HepG2 (cell line): ENCODE data around the gene RNF25. TPM values are rescaled to one million over a fixed set of nuclear protein-coding genes. Genes with fewer than 3 reads are reported as not detected.

Experiments used
- ATM ChIP-seq: fragments of 450-650 bp; IDR thresholded peaks from 2 replicates; pipeline ENCODE4 v1.7.1; 2017; ENCODE audit warnings: mild to moderate bottlenecking, borderline replicate concordance
- HDAC1 ChIP-seq: sonication (generic); formaldehyde crosslinking; IDR thresholded peaks from 2 replicates; pipeline ENCODE4 v1.5.1; 2020; ENCODE audit warnings: mild to moderate bottlenecking, missing genetic modification reagents
- HMG20A ChIP-seq: IDR thresholded peaks from 2 replicates; pipeline ENCODE4 v1.6.1; 2016; ENCODE audit warnings: borderline replicate concordance
- IKZF4 ChIP-seq: sonication (generic); formaldehyde crosslinking; IDR thresholded peaks from 2 replicates; pipeline ENCODE4 v1.5.1; 2020; ENCODE audit warnings: borderline replicate concordance, mild to moderate bottlenecking, low read depth, missing genetic modification reagents; ENCODE audit errors: not compliant biosample characterization
- KLF12 ChIP-seq: sonication (generic); formaldehyde crosslinking; IDR thresholded peaks from 2 replicates; pipeline ENCODE4 v1.4.0; 2020; ENCODE audit warnings: missing genetic modification reagents, borderline replicate concordance
- KLF9 ChIP-seq: IDR thresholded peaks from 2 replicates; pipeline ENCODE4 v1.6.1; 2016; ENCODE audit warnings: low read depth
- MIER2 ChIP-seq: IDR thresholded peaks from 2 replicates; pipeline ENCODE4 v1.6.1; 2016; ENCODE audit warnings: missing biosample characterization, missing genetic modification reagents
- MXD4 ChIP-seq: IDR thresholded peaks from 2 replicates; pipeline ENCODE4 v1.6.1; 2016; ENCODE audit warnings: mild to moderate bottlenecking, missing biosample characterization, missing genetic modification reagents
- NFIB ChIP-seq: sonication (generic); formaldehyde crosslinking; IDR thresholded peaks from 2 replicates; pipeline ENCODE4 v1.9.0; 2021; ENCODE audit warnings: missing genetic modification reagents, mild to moderate bottlenecking, borderline replicate concordance
- NR0B2 ChIP-seq: sonication (generic); formaldehyde crosslinking; IDR thresholded peaks from 2 replicates; pipeline ENCODE4 v1.4.0; 2020; ENCODE audit warnings: mild to moderate bottlenecking, missing genetic modification reagents
- NR2C2 ChIP-seq: sonication (generic); formaldehyde crosslinking; IDR thresholded peaks from 2 replicates; pipeline ENCODE4 v1.4.0; 2020; ENCODE audit warnings: missing genetic modification reagents, mild to moderate bottlenecking, moderate library complexity, borderline replicate concordance
- SMARCC2 ChIP-seq: fragments of 450-650 bp; IDR thresholded peaks from 2 replicates; pipeline ENCODE4 v1.6.1; 2017; ENCODE audit warnings: antibody characterized with exemption, mild to moderate bottlenecking
- TFDP1 ChIP-seq: IDR thresholded peaks from 2 replicates; pipeline ENCODE4 v1.6.1; 2016; ENCODE audit warnings: missing compliant biosample characterization, missing genetic modification reagents, borderline replicate concordance
- U2AF1 ChIP-seq: fragments of 200-400 bp; formaldehyde crosslinking; optimal IDR thresholded peaks from 2 replicates; pipeline ENCODE3; 2017; ENCODE audit warnings: mild to moderate bottlenecking, low read depth, low read length
- ZBTB38 ChIP-seq: sonication (generic); formaldehyde crosslinking; IDR thresholded peaks from 2 replicates; pipeline ENCODE4 v1.5.1; 2020; ENCODE audit warnings: mild to moderate bottlenecking, missing genetic modification reagents
- ZFY ChIP-seq: sonication (generic); formaldehyde crosslinking; IDR thresholded peaks from 2 replicates; pipeline ENCODE4 v1.4.0; 2020; ENCODE audit warnings: missing genetic modification reagents
- ZKSCAN8 ChIP-seq: IDR thresholded peaks from 2 replicates; pipeline ENCODE4 v1.6.1; 2016; ENCODE audit warnings: borderline replicate concordance, missing genetic modification reagents, missing compliant biosample characterization
- ZNF441 ChIP-seq: sonication (generic); formaldehyde crosslinking; IDR thresholded peaks from 2 replicates; pipeline ENCODE4 v1.7.0; 2021; ENCODE audit warnings: missing genetic modification reagents, borderline replicate concordance
- ZNF550 ChIP-seq: sonication (generic); formaldehyde crosslinking; IDR thresholded peaks from 2 replicates; pipeline ENCODE4 v1.4.0; 2020; ENCODE audit warnings: mild to moderate bottlenecking, missing genetic modification reagents, borderline replicate concordance
- ZNF589 ChIP-seq: sonication (generic); formaldehyde crosslinking; conservative IDR thresholded peaks from 2 replicates; pipeline ENCODE4 v1.8.0; 2022; ENCODE audit warnings: mild to moderate bottlenecking, moderate library complexity, missing genetic modification reagents
- ZNF737 ChIP-seq: sonication (generic); formaldehyde crosslinking; IDR thresholded peaks from 2 replicates; pipeline ENCODE4 v1.5.0; 2020; ENCODE audit warnings: missing genetic modification reagents, mild to moderate bottlenecking, borderline replicate concordance
- ZSCAN22 ChIP-seq: sonication (generic); formaldehyde crosslinking; IDR thresholded peaks from 2 replicates; pipeline ENCODE4 v1.4.0; 2020; ENCODE audit warnings: mild to moderate bottlenecking, missing genetic modification reagents
- polyA plus RNA-seq, 8 experiments: library from polyadenylated mRNA; depleted of rRNA in 3 of 8; stranded (reverse) in 7 of 8; unstranded in 1 of 8; fragments of >200 nt; fragmentation: Illumina TruSeq in 4 of 8; extraction: Trizol in 4 of 8; gene quantifications; 2 replicates each; pipeline versions ENCODE4 v1.2.1 to v1.2.3, GENCODE V29; 2011 to 2016; ENCODE audit warnings: low read depth in 4 of 8, missing spikeins in 1 of 8, mixed read lengths in 1 of 8; ENCODE audit not compliant: insufficient read depth in 1 of 8
- total RNA-seq, 5 experiments: library from RNA; depleted of rRNA; stranded (reverse); fragments of >200 nt; fragmentation: Illumina TruSeq; extraction: Trizol; gene quantifications; 2 replicates each; pipeline ENCODE4 v1.2.3, GENCODE V29; 2016; ENCODE audit warnings: low read depth in 1 of 5
- TF ChIP-seq, protein P1 (sequence below): sonication (generic); formaldehyde crosslinking; IDR thresholded peaks from 2 replicates; pipeline ENCODE4 v1.9.0; 2021; ENCODE audit warnings: missing genetic modification reagents, borderline replicate concordance
- TF ChIP-seq, protein P2 (sequence below): sonication (generic); formaldehyde crosslinking; IDR thresholded peaks from 2 replicates; pipeline ENCODE4 v1.9.0; 2021; ENCODE audit warnings: missing genetic modification reagents, borderline replicate concordance

The RNF25 gene
- total and polyA plus RNA-seq, 2 of the 13 experiments (the other 11 are each of a cell fraction or from before 2014, with no cell fraction given) = 37.0 to 87.6 TPM

DNA sequence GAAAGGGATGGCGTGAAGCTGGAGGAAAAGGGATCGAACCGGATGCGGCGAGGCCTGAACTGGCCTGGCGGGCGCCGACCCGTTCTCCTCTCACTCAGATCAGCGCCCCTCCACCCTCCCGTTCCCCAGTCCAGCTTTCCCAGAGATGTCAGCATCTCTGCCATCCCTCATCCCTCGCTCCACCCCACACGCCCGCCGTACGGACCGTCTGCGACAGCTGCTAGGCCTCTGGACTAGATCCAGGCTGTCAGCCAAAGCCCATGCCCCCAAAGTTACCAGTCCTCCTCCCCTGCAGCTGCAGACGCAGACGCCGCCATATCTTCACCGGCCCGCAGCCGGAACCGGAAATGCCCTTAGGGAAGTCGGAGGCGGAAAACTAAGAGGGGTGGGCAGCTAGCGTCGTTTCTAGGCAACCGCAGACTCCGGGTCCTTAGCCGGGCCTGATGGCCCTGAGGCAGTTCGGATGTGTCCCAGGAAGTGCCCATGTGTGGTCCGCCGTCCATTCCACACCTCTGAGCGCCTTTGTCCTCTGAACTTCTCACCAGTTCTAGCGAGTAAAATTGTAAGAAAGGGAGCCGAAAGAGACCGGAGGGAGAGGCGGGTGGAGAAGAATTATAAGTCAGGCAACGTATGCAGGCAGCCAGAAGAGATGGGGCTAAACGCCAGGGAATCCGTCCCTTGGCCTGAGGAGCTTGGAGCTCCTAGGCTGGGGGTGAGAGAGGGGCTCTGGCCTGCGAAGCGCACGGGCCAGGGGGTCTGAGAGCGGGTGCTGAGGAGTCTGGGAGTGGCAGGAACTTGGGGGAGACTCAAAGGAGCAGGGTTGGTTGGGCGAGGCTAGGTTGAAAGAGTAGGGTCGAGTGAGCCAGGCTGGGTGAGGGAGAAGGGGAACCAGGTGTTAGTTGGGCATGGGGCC, at the start of gene RNF25, which contains the start of gene STK36 (continued):
- TF ChIP-seq NR0B2 (CRISPR knock-in tag) (peak; percentile 65), ZNF441 (CRISPR knock-in tag) (no peak), NFIB (CRISPR knock-in tag) (no peak), ZNF737 (CRISPR knock-in tag) (no peak), ZBTB38 (no peak), ATM (no peak), MIER2 (CRISPR knock-in tag) (0 out of 2 replicates have a peak, but pooled peaks have one; percentile 26), KLF9 (0 out of 2 replicates have a peak, but pooled peaks have one; percentile 45), TFDP1 (CRISPR knock-in tag) (no peak), U2AF1 (peak; percentile 57), ZSCAN22 (CRISPR knock-in tag) (no peak; the same call in 1 of the 2 replicates), ZNF550 (CRISPR knock-in tag) (peak; percentile 88; the same call in 1 of the 2 replicates), KLF12 (no peak), ZNF589 (no peak), SMARCC2 (no peak), HMG20A (no peak), HDAC1 (CRISPR knock-in tag) (peak; percentile 99), ZKSCAN8 (no peak), ZFY (CRISPR knock-in tag) (peak; percentile 78), NR2C2 (CRISPR knock-in tag) (peak; percentile 83), MXD4 (CRISPR knock-in tag) (peak; percentile 82), IKZF4 (CRISPR knock-in tag) (no peak)
- TF ChIP-seq, protein P1, sequence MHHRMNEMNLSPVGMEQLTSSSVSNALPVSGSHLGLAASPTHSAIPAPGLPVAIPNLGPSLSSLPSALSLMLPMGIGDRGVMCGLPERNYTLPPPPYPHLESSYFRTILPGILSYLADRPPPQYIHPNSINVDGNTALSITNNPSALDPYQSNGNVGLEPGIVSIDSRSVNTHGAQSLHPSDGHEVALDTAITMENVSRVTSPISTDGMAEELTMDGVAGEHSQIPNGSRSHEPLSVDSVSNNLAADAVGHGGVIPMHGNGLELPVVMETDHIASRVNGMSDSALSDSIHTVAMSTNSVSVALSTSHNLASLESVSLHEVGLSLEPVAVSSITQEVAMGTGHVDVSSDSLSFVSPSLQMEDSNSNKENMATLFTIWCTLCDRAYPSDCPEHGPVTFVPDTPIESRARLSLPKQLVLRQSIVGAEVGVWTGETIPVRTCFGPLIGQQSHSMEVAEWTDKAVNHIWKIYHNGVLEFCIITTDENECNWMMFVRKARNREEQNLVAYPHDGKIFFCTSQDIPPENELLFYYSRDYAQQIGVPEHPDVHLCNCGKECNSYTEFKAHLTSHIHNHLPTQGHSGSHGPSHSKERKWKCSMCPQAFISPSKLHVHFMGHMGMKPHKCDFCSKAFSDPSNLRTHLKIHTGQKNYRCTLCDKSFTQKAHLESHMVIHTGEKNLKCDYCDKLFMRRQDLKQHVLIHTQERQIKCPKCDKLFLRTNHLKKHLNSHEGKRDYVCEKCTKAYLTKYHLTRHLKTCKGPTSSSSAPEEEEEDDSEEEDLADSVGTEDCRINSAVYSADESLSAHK (CRISPR knock-in tag) = no peak
- TF ChIP-seq, protein P2, sequence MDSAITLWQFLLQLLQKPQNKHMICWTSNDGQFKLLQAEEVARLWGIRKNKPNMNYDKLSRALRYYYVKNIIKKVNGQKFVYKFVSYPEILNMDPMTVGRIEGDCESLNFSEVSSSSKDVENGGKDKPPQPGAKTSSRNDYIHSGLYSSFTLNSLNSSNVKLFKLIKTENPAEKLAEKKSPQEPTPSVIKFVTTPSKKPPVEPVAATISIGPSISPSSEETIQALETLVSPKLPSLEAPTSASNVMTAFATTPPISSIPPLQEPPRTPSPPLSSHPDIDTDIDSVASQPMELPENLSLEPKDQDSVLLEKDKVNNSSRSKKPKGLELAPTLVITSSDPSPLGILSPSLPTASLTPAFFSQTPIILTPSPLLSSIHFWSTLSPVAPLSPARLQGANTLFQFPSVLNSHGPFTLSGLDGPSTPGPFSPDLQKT = 0 out of 2 replicates have a peak, but pooled peaks have one; percentile 64
